ENCODE data around the gene EPB41L3.

EPB41L3 gene

GRCh38 chr18:5449858-5450509, 93.8 kb downstream of the EPB41L3 start:
- no peaks in the 10 kb centered on the region for H3K36me3 ChIP-seq (ENCODE audit: insufficient read depth)
- H3K79me2 ChIP-seq (ENCODE audit: insufficient read depth, low read depth) = no peaks in the 10 kb centered on the region
- no peaks in the 10 kb centered on the region for H4K20me1 ChIP-seq (ENCODE audit: insufficient read depth)
- H3K27ac ChIP-seq = no peak overlapping the region
- H3K27me3 ChIP-seq (ENCODE audit: insufficient read depth, low read depth) = no peaks in the 10 kb centered on the region
- no peak overlapping the region for H2AFZ ChIP-seq (ENCODE audit: low read depth)
- TF ChIP-seq CTCF (conservative IDR thresholded peaks at IDR 0.05; ENCODE audit: low read depth, low read length) = no peak
- no peak overlapping the region for H3K9ac ChIP-seq
- no peaks in the 10 kb centered on the region for H3K4me1 ChIP-seq (ENCODE audit: low read depth, poor library complexity, severe bottlenecking)
- no peak overlapping the region for H3K4me2 ChIP-seq
- no peak overlapping the region for H3K4me3 ChIP-seq (IDR thresholded peaks at IDR 0.05; ENCODE audit: insufficient read depth, low read depth, low read length)

GRCh38 chr18:5447442-5447841, 96.4 kb downstream of the EPB41L3 start:
- no peaks in the 10 kb centered on the region for H3K4me1 ChIP-seq (ENCODE audit: low read depth, poor library complexity, severe bottlenecking)
- H3K9ac ChIP-seq = no peak overlapping the region
- no peak overlapping the region for H3K4me3 ChIP-seq (IDR thresholded peaks at IDR 0.05; ENCODE audit: insufficient read depth, low read depth, low read length)
- H3K79me2 ChIP-seq (ENCODE audit: insufficient read depth, low read depth) = no peaks in the 10 kb centered on the region
- H4K20me1 ChIP-seq (ENCODE audit: insufficient read depth) = no peaks in the 10 kb centered on the region
- no peak for TF ChIP-seq CTCF (conservative IDR thresholded peaks at IDR 0.05; ENCODE audit: low read depth, low read length)
- H3K4me2 ChIP-seq = no peak overlapping the region
- H3K27me3 ChIP-seq (ENCODE audit: insufficient read depth, low read depth) = no peaks in the 10 kb centered on the region
- no peaks in the 10 kb centered on the region for H3K36me3 ChIP-seq (ENCODE audit: insufficient read depth)
- H2AFZ ChIP-seq (ENCODE audit: low read depth) = no peak overlapping the region
- H3K27ac ChIP-seq = no peak overlapping the region

- no peaks in the 10 kb centered on the region for H3K4me1 ChIP-seq (ENCODE audit: low read depth, poor library complexity, severe bottlenecking)
- H2AFZ ChIP-seq (ENCODE audit: low read depth) = no peak overlapping the region
- no peak overlapping the region for H3K9ac ChIP-seq
These were observed 99.0 kb downstream of the EPB41L3 start for GRCh38 chr18:5444847-5445246.

GRCh38 chr18:5444269-5444668, 99.5 kb downstream of the EPB41L3 start:
- Histone ChIP-seq H3K4me1 (ENCODE audit: low read depth, poor library complexity, severe bottlenecking) (no peaks in the 10 kb centered on the region), H4K20me1 (ENCODE audit: insufficient read depth) (no peaks in the 10 kb centered on the region), H3K27me3 (ENCODE audit: insufficient read depth, low read depth) (no peaks in the 10 kb centered on the region), H3K79me2 (ENCODE audit: insufficient read depth, low read depth) (no peaks in the 10 kb centered on the region), H3K4me2 (no peak overlapping the region), H2AFZ (ENCODE audit: low read depth) (no peak overlapping the region), H3K27ac (no peak overlapping the region), H3K36me3 (ENCODE audit: insufficient read depth) (no peaks in the 10 kb centered on the region), H3K9ac (no peak overlapping the region), H3K4me3 (IDR thresholded peaks at IDR 0.05; ENCODE audit: insufficient read depth, low read depth, low read length) (no peak overlapping the region)
- no peak for TF ChIP-seq CTCF (conservative IDR thresholded peaks at IDR 0.05; ENCODE audit: low read depth, low read length)

More at GRCh38 chr18:5444847-5445246, 99.0 kb downstream of the EPB41L3 start:
- Histone ChIP-seq H4K20me1 (ENCODE audit: insufficient read depth) (no peaks in the 10 kb centered on the region), H3K4me2 (no peak overlapping the region), H3K27me3 (ENCODE audit: insufficient read depth, low read depth) (no peaks in the 10 kb centered on the region), H3K36me3 (ENCODE audit: insufficient read depth) (no peaks in the 10 kb centered on the region), H3K4me3 (IDR thresholded peaks at IDR 0.05; ENCODE audit: insufficient read depth, low read depth, low read length) (no peak overlapping the region), H3K79me2 (ENCODE audit: insufficient read depth, low read depth) (no peaks in the 10 kb centered on the region), H3K27ac (no peak overlapping the region)
- TF ChIP-seq CTCF (conservative IDR thresholded peaks at IDR 0.05; ENCODE audit: low read depth, low read length) = no peak
